Effector memory CD4-positive, alpha-beta T cell (primary cell): ENCODE data around the gene MFRP.

Source experiments
- DNase-seq, 3 donors: peaks; one replicate each; pipeline ENCODE4 v3.0.0-alpha.2; 2020
- H3K27ac ChIP-seq: 2 replicates; pipeline ENCODE4 v1.7.0; 2013; ENCODE audit warnings: mild to moderate bottlenecking, low read length, moderate library complexity; ENCODE audit not compliant: insufficient read depth, poor library complexity, severe bottlenecking
- H3K27me3 ChIP-seq: replicated peaks from 2 replicates; pipeline ENCODE4 v1.7.0; 2013; ENCODE audit warnings: mild to moderate bottlenecking, low read length; ENCODE audit not compliant: insufficient read depth, control insufficient read depth, poor library complexity, severe bottlenecking
- H3K36me3 ChIP-seq: 2 replicates; pipeline ENCODE4 v1.7.0; 2013; ENCODE audit warnings: mild to moderate bottlenecking, low read length, moderate library complexity; ENCODE audit not compliant: control insufficient read depth, insufficient read depth
- H3K4me1 ChIP-seq: 2 replicates; pipeline ENCODE4 v1.7.0; 2013; ENCODE audit warnings: low read length, mild to moderate bottlenecking; ENCODE audit not compliant: control insufficient read depth, insufficient read depth, poor library complexity, severe bottlenecking
- H3K4me3 ChIP-seq: 2 replicates; pipeline ENCODE4 v1.7.0; 2013; ENCODE audit warnings: low read length, low read depth, mild to moderate bottlenecking; ENCODE audit not compliant: insufficient read depth, poor library complexity, severe bottlenecking
- H3K9me3 ChIP-seq: 2 replicates; pipeline ENCODE4 v1.7.0; 2013; ENCODE audit warnings: mild to moderate bottlenecking, low read length, moderate library complexity; ENCODE audit not compliant: control insufficient read depth

The MFRP gene

DNA sequence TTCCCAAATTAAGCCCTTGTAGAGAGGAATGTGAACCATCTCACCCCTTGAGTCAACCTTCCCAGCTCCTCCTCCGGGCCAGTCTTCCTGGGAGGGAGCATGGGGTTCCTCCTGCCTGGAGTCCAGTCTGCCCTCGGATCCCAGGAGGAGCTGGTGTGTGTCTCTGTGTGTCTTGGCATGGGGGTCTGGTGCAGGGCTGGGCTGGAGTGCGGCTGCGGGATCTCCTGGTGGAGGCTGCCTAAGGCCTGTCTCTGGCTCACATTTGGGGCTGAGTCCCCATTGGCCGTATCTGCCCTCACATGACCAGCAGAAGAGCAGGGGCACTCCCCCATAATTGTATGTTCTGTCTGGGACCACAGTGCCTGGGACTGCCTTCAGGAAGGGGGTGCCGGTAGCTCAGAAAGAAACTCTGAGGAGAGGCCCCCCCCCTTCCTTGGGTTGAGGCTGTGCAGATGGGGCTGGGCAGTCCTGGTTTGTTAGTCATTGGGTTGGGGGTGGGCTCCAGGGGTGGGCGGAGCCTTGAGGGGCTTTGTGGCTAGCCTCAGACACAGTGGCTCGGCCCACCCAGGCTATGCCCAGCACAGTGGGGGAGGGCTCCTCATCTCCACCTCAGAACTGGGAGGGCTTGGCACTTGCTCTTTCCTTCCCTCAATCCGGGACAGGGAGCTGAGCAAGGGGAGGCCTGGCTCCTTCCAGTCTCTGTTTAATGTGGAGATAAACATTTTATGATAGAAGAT lies 8.8 kb downstream of the MFRP start:
- H3K9me3 ChIP-seq: no peaks in the 10 kb centered on the region
- no peak overlapping the region for H3K4me3 ChIP-seq
- no peaks in the 10 kb centered on the region for H3K36me3 ChIP-seq
- DNase-seq: no peak
- peaks cover 24% of the 10 kb centered on the region for H3K4me1 ChIP-seq
- H3K27ac ChIP-seq: no peak overlapping the region
- peaks cover 34% of the 10 kb centered on the region for H3K27me3 ChIP-seq

DNA sequence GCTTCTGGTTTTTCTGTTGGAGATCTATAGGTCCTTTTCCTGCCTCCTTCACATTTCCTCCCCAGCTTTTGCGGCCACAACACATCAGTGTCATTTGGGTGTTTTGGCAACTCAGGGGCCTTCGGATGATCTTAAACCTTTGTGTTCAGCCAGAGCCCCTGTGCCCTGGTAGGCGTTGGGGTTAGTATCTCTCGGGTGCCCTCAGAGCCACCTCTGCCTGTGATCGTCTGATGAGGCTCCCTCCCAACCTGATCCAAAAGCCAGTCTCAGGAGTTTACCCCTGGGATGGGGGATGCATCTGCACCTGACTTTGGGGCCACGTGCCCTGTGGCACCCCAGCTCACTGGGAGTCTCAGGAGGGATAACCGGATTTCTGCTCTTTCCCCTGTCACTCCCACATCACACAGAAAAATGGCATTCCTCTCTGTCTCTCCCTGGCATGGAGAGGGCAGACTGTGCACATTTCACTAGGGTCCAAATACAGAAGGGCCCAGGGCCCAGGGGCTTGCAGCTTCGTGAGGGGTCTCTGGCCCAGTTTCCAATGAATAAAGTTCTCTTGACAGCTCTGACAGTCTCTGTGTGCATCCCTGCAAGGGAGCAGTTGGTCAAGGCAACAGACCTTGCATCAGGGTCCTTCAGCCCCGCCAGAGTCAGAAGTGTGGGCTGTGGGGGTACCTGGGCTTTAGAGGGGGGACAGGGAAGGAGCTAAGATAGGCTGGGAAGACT lies 9.6 kb downstream of the MFRP start:
- H3K4me1 ChIP-seq: peaks cover 24% of the 10 kb centered on the region

DNA sequence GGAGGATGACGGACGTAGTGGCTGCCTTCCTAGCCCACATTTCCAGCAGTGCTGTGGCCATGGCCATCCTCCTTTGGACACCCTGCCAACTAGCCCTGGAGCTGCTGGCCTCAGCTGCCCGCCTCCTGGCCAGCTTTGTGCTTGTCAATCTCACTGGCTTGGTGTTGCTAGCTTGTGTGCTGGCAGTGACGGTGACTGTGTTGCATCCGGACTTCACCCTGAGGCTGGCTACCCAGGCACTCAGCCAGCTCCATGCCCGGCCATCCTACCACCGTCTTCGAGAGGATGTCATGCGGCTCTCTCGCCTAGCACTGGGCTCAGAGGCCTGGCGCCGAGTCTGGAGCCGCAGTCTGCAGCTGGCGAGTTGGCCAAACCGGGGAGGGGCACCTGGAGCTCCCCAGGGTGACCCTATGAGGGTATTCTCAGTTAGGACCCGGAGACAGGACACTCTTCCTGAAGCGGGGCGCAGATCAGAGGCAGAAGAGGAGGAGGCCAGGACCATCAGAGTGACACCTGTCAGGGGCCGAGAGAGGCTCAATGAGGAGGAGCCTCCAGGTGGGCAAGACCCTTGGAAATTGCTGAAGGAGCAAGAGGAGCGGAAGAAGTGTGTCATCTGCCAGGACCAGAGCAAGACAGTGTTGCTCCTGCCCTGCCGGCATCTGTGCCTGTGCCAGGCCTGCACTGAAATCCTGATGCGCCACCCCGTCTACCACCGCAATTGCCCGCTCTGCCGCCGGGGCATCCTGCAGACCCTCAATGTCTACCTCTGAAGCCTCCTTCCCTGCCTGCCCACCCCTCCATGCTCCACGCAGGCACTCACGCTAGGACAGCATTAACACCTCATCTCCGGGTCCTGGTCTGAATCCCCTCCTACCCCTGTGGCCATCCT lies 10.6 kb downstream of the MFRP start:
- no peaks in the 10 kb centered on the region for H3K36me3 ChIP-seq
- no peak overlapping the region for H3K4me3 ChIP-seq
- no peak overlapping the region for H3K27ac ChIP-seq
- no peaks in the 10 kb centered on the region for H3K9me3 ChIP-seq
- peaks cover 23% of the 10 kb centered on the region for H3K27me3 ChIP-seq
- H3K4me1 ChIP-seq: peaks cover 24% of the 10 kb centered on the region
- no peak for DNase-seq

More for the DNA sequence above, 9.6 kb downstream of the MFRP start:
- H3K27me3 ChIP-seq: peaks cover 33% of the 10 kb centered on the region
- DNase-seq: no peak
- H3K9me3 ChIP-seq: no peaks in the 10 kb centered on the region
- no peak overlapping the region for H3K4me3 ChIP-seq
- no peaks in the 10 kb centered on the region for H3K36me3 ChIP-seq
- H3K27ac ChIP-seq: no peak overlapping the region

- Histone ChIP-seq H3K27ac (peak overlapping the region; percentile 77), H3K27me3 (peaks cover 16% of the 10 kb centered on the region), H3K4me3 (peak overlapping the region; percentile 93), H3K9me3 (no peaks in the 10 kb centered on the region), H3K4me1 (peaks cover 18% of the 10 kb centered on the region), H3K36me3 (no peaks in the 10 kb centered on the region)
- DNase-seq: no peak
Observed at GRCh38 chr11:119335091-119335654, 11.3 kb downstream of the MFRP start.

DNA sequence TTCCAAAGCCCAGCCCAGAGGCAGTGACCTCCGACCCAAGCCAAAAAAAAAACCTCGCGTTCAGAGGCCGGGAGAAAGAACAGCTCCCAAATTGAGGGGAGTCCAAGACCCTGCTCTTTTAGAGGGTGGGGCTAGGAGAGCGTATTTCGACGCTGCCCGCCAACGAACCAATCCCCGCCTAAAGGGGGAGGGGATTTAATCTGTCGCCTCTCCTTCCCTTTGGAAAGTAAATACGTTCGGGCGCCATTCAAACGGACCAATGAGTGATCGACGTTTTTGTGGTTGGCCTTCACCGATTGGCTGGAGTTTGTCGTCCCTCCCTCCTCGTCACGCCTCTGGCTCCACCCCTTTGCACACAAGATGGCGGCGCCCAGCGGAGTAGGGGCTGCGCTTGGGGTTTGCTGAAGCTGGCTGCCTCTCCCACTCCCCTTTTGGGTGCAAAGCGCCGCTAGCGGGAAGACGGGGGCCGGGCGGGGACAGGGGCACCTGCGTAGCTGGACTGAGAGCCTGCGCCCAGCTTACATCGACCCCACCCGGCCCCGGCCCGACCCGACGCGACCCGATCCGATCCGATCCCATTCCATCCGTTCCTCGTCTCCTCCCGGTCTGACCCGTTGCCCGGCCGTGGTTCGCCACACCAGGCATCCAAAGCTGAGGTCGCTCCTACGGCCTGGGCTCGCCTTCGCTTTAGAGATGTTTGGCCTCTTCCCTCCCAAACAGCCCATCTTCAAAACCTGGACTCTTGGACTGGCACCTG lies 12.2 kb downstream of the MFRP start, which contains the start of gene RNF26:
RNF26 (plus strand) TSS at position 354 of the 757 bp plus-strand sequence. CDS start 596 bp downstream, outside the sequence.
- Histone ChIP-seq H3K4me1 (peaks cover 10% of the 10 kb centered on the region), H3K27ac (peak within 1 kb of the TSS; percentile 77), H3K9me3 (no peaks in the 10 kb centered on the region), H3K27me3 (peaks cover 8% of the 10 kb centered on the region), H3K4me3 (peak within 1 kb of the TSS; percentile 93), H3K36me3 (no peaks in the 10 kb centered on the region)
- DNase-seq: peak; percentile 90 to 94 (median 91)

DNA sequence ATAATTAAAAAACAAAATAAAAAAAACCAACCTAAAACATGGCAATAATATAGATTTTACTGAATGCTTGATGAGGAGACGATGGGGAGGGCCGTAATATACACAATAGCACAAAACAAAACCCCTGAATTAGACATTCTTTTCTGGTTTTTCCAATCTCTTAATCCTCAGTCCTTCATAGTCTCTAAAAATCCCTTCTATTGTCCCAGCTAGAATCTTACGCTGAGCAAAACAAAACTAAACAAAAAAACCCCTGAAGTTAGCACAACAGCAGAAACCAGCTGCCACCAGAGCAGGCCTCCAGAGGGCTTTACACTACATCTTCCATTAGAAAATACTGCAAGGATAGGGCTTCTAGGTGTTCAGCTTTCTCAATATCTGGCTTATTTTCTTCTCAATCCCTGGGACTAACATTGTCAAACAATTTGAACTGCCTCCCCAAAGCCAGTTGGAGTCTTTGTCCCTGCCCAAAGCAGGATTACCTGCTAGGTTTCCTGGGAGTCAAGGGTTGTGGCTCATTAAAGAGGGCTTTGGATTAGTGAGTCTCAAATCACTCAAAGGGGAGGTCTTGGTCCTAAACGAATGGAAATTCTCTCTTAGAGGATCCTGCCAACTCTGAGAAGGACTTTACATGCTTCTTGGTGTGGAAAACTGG lies 14.3 kb downstream of the MFRP start:
- Histone ChIP-seq H3K27me3 (no peaks in the 10 kb centered on the region), H3K36me3 (no peaks in the 10 kb centered on the region), H3K4me1 (peaks cover 10% of the 10 kb centered on the region), H3K27ac (no peak overlapping the region), H3K9me3 (no peaks in the 10 kb centered on the region), H3K4me3 (no peak overlapping the region)
- no peak for DNase-seq

GRCh38 chr11:119330237-119330636 lies 16.3 kb downstream of the MFRP start:
- Histone ChIP-seq H3K9me3 (no peaks in the 10 kb centered on the region), H3K27ac (no peak overlapping the region), H3K4me3 (no peak overlapping the region), H3K27me3 (no peaks in the 10 kb centered on the region), H3K4me1 (peaks cover 10% of the 10 kb centered on the region), H3K36me3 (no peaks in the 10 kb centered on the region)
- no peak for DNase-seq

GRCh38 chr11:119329320-119329719 lies 17.2 kb downstream of the MFRP start:
- Histone ChIP-seq H3K36me3 (no peaks in the 10 kb centered on the region), H3K9me3 (no peaks in the 10 kb centered on the region), H3K4me1 (peaks cover 3% of the 10 kb centered on the region), H3K27ac (no peak overlapping the region), H3K27me3 (no peaks in the 10 kb centered on the region), H3K4me3 (no peak overlapping the region)
- no peak for DNase-seq

- H3K4me1 ChIP-seq: peaks cover 20% of the 10 kb centered on the region
- DNase-seq: no peak
- no peak overlapping the region for H3K27ac ChIP-seq
- no peaks in the 10 kb centered on the region for H3K36me3 ChIP-seq
- H3K27me3 ChIP-seq: no peaks in the 10 kb centered on the region
- H3K4me3 ChIP-seq: no peak overlapping the region
- no peaks in the 10 kb centered on the region for H3K9me3 ChIP-seq
Observed at GRCh38 chr11:119324189-119324588, 22.3 kb downstream of the MFRP start.
